ENCODE results near the gene ACOXL.

DNA sequence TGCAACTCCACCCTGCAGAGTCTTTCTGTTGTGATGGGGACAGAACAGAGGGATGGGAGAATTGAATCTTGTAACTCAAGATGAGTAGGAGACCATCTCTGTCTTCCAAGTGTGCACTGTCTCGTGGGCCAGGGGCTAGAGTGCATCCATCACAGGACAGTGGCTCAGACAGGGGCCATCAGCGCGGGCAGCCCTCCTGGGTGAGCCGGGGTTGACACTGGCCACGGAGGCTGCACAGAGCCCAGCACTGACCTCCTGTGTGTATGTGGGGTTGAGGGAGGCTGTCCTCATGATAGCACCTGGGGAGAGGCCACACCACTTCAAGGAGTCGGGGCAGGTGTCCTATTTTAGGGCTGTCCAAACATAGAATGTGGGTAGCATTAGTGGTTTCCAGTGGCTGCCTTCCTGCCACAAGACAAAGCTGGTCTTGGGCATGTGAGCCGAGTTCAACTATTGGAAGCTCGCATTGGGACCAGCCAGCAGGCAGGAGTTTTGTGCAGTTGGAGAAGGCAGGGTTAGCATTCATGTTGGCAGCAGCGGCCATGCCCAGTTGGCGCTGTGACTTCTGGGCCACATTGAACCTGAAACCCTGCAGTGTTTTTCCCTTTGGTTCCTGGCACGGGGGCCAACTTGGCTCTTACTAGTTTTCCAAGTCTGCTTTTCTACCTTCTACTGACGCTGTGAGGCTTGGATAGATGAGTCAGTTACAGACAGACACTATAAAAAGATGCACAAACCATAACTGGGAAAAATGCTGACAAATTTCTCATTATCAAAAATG is 45.3 kb downstream of the ACOXL start:
- TF ChIP-seq, protein P1, sequence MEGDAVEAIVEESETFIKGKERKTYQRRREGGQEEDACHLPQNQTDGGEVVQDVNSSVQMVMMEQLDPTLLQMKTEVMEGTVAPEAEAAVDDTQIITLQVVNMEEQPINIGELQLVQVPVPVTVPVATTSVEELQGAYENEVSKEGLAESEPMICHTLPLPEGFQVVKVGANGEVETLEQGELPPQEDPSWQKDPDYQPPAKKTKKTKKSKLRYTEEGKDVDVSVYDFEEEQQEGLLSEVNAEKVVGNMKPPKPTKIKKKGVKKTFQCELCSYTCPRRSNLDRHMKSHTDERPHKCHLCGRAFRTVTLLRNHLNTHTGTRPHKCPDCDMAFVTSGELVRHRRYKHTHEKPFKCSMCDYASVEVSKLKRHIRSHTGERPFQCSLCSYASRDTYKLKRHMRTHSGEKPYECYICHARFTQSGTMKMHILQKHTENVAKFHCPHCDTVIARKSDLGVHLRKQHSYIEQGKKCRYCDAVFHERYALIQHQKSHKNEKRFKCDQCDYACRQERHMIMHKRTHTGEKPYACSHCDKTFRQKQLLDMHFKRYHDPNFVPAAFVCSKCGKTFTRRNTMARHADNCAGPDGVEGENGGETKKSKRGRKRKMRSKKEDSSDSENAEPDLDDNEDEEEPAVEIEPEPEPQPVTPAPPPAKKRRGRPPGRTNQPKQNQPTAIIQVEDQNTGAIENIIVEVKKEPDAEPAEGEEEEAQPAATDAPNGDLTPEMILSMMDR (IDR thresholded peaks at IDR 0.05; ENCODE audit: low read length): no peak
- no peak for TF ChIP-seq EZH2 (IDR thresholded peaks at IDR 0.05; ENCODE audit: borderline replicate concordance, low read length)
